Breast epithelium (tissue), 4 donors: ENCODE results near the gene WIPF2. TPM values are rescaled to one million over a fixed set of nuclear protein-coding genes. Genes with fewer than 3 reads are reported as not detected.

ENCODE experiments used
- DNase-seq, 2 donors: peaks; one replicate each; pipeline ENCODE4 v3.0.0-alpha.2; 2019; ENCODE audit warnings: low spot score in 2 of 2
- H3K27ac ChIP-seq, 2 donors: fragments of 200-600 bp; sonication (generic) in 1 of 2; one replicate each; pipeline ENCODE4 v1.5.1; 2016 to 2019; ENCODE audit warnings: mild to moderate bottlenecking in 1 of 2
- H3K27me3 ChIP-seq, 2 donors: fragments of 200-600 bp; sonication (generic) in 1 of 2; one replicate each; pipeline versions ENCODE4 v1.5.1 to v1.6.0; 2017 to 2019; ENCODE audit warnings: control low read depth in 1 of 2, mild to moderate bottlenecking in 1 of 2
- H3K36me3 ChIP-seq: fragments of 200-600 bp; one replicate; pipeline ENCODE4 v1.5.1; 2019
- H3K4me1 ChIP-seq, 2 donors: fragments of 200-600 bp; sonication (generic); one replicate each; pipeline ENCODE4 v1.5.1; 2016 to 2019; ENCODE audit warnings: control low read depth in 1 of 2
- H3K4me3 ChIP-seq, 3 donors: fragments of 200-600 bp; sonication (generic); 1 replicate in 2 of 3; 2 replicates in 1 of 3; pipeline ENCODE4 v1.5.1; 2016 to 2019; ENCODE audit warnings: mild to moderate bottlenecking in 3 of 3, moderate library complexity in 2 of 3
- H3K9me3 ChIP-seq, 2 donors: fragments of 200-600 bp; sonication (generic) in 1 of 2; one replicate each; pipeline ENCODE4 v1.5.1; 2016 to 2019; ENCODE audit warnings: control low read depth in 1 of 2
- POLR2A ChIP-seq: fragments of 450-650 bp; IDR thresholded peaks from one replicate; pipeline ENCODE4 v1.6.1; 2016; ENCODE audit warnings: antibody characterized with exemption, mild to moderate bottlenecking, moderate library complexity
- POLR2AphosphoS5 ChIP-seq, 3 donors: sonication (generic); formaldehyde crosslinking; IDR thresholded peaks; one replicate each; pipeline ENCODE4 v1.6.1; 2017; ENCODE audit warnings: antibody characterized with exemption in 3 of 3
- intact Hi-C: fragments of 100-400 bp; cut with DNase I; formaldehyde crosslinking; loops from one replicate; pipeline ENCODE4 v1.15.1; 2023; ENCODE audit warnings: low total_unique reads
- total RNA-seq, 3 donors: library from RNA; depleted of rRNA; stranded (reverse); fragments of >200 nt; gene quantifications; one replicate each; pipeline ENCODE4 v1.1.0, GENCODE V29; 2016
- TF ChIP-seq, protein P1 (sequence below), 3 donors: fragments of 450-650 bp; IDR thresholded peaks; one replicate each; pipeline ENCODE4 v1.5.1; 2016 to 2017; ENCODE audit warnings: antibody characterized with exemption in 3 of 3, mild to moderate bottlenecking in 3 of 3, moderate library complexity in 3 of 3

The WIPF2 gene
- total RNA-seq, 3 donors from 2014 or later, result 8.2 to 12.9 (median 10.8) TPM

DNA sequence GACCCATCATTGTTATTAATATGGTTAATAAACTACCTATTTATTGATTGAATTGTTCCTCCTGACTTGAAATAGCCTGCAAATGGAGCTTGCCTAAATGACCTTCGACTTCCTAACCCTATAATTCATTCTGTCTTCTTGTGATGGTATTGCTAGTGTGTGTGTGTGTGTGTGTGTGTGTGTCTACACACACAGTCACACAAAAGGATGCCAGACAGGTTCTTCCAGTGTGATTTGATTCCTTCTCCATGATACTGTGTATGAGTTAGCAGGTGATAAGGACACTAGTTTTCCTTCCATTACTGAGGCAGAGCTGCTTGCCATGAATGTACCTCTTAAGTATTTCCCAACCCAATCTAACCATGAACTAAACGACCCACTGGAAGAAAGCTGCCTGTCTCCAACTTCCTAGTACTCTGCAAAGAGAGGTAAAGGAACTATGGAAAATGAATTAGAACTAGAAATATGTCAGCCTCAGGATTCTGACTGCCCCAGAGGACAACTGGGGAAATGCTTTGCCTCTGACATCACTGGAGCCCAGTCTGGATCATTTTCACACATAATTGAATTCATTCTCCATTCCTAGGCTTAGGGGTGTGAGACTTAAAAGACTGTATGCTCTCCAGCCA lies 65.1 kb downstream of the WIPF2 start:
- Histone ChIP-seq H3K27ac (peak overlapping the region; percentile 55 to 77), H3K36me3 (no peaks in the 10 kb centered on the region), H3K9me3 (no peaks in the 10 kb centered on the region), H3K27me3 (no peaks in the 10 kb centered on the region), H3K4me1 (peaks cover 0 to 9% of the 10 kb centered on the region in 2 donors), H3K4me3 (no peak overlapping the region)
- intact Hi-C loops, result no loop called here
- TF ChIP-seq, protein P1, sequence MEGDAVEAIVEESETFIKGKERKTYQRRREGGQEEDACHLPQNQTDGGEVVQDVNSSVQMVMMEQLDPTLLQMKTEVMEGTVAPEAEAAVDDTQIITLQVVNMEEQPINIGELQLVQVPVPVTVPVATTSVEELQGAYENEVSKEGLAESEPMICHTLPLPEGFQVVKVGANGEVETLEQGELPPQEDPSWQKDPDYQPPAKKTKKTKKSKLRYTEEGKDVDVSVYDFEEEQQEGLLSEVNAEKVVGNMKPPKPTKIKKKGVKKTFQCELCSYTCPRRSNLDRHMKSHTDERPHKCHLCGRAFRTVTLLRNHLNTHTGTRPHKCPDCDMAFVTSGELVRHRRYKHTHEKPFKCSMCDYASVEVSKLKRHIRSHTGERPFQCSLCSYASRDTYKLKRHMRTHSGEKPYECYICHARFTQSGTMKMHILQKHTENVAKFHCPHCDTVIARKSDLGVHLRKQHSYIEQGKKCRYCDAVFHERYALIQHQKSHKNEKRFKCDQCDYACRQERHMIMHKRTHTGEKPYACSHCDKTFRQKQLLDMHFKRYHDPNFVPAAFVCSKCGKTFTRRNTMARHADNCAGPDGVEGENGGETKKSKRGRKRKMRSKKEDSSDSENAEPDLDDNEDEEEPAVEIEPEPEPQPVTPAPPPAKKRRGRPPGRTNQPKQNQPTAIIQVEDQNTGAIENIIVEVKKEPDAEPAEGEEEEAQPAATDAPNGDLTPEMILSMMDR (IDR thresholded peaks at IDR 0.05), result no peak
- TF ChIP-seq POLR2AphosphoS5 (IDR thresholded peaks at IDR 0.05) (no peak), POLR2A (no peak)
- DNase-seq, result no peak

DNA sequence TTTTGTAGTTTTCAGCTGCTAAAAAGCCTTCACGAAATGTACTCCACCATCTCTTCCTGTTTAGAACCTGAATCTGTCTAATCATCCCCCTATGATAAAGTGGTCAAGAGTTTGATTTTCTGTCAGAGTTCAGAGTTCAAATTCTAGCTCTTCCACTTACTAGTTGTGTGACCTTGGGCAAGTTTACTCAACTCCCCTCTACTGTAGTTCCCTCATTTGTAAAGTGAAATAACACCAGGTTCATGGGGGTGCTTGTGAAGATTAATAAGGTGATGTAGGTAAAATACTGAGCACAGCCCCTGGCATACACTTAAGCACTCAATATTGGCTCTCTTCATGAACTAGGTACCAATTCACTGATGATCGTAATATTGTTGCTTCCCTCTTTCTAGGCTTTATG lies 67.4 kb downstream of the WIPF2 start:
- no peaks in the 10 kb centered on the region for H3K27me3 ChIP-seq
- no peaks in the 10 kb centered on the region for H3K36me3 ChIP-seq
- H3K4me3 ChIP-seq, result no peak overlapping the region
- intact Hi-C loops, result no loop called here
- H3K27ac ChIP-seq, result no peak overlapping the region
- H3K9me3 ChIP-seq, result no peaks in the 10 kb centered on the region
- peaks cover 0 to 9% of the 10 kb centered on the region in 2 donors for H3K4me1 ChIP-seq
- no peak for DNase-seq
- no peak for TF ChIP-seq POLR2A
- TF ChIP-seq, protein P1 (IDR thresholded peaks at IDR 0.05), result no peak
- TF ChIP-seq POLR2AphosphoS5 (IDR thresholded peaks at IDR 0.05), result no peak

- intact Hi-C loops, result no loop called here
- H3K4me1 ChIP-seq, result peaks cover 0 to 9% of the 10 kb centered on the region in 2 donors
- no peak for TF ChIP-seq POLR2A
- H3K36me3 ChIP-seq, result no peaks in the 10 kb centered on the region
- H3K27ac ChIP-seq, result peak overlapping the region in 1 of 2 donors; percentile 48
- no peak for DNase-seq
- H3K27me3 ChIP-seq, result no peaks in the 10 kb centered on the region
- peak overlapping the region in 2 of 3 donors; percentile 30 to 53 for H3K4me3 ChIP-seq
- no peaks in the 10 kb centered on the region for H3K9me3 ChIP-seq
Observed at GRCh38 chr17:40287159-40287493, 68.0 kb downstream of the WIPF2 start.

DNA sequence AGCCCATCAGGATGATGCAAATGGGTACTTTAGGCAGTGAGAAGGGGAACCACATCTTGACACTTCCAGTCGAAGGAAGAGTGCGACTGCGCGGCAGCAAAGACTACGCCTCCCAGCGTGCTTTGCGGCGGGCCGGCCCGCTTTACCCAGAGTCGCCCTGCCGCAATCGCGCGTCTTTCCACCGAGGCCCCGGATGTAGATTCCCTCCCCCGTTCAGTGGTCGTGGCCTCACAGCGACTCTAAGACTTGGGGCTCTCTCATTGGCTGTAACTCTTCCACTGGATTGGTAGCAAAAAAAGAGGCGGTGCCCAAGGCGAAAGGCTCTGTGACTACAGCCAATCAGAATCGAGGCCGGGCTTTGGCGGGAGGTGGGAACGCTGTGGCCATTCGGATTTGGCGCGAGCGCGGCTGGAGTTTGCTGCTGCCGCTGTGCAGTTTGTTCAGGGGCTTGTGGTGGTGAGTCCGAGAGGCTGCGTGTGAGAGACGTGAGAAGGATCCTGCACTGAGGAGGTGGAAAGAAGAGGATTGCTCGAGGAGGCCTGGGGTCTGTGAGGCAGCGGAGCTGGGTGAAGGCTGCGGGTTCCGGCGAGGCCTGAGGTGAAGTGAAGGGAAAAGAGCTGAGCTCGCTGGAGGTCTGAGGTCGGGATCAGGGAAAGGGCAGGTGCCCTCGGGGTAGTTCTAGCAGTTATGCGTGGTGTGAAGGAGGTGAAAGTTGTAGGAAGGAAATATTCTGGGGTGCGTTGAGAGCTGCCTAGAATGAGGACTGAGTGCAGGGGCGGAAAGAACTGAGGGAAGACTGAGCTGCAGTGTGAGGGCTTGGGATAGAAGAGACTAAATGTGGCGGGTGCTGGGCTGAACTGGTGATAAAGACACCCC lies 68.6 kb downstream of the WIPF2 start, which contains the start of gene CDC6:
Gene CDC6, plus strand, starts transcription at position 386 of the 876 bp plus-strand sequence. CDS start 1,542 bp downstream, outside the sequence.
- Histone ChIP-seq H3K27ac (peak within 1 kb of the TSS in 1 of 2 donors; percentile 48), H3K4me1 (peaks cover 0 to 9% of the 10 kb centered on the region in 2 donors)
- intact Hi-C loops, result no loop called here

DNA sequence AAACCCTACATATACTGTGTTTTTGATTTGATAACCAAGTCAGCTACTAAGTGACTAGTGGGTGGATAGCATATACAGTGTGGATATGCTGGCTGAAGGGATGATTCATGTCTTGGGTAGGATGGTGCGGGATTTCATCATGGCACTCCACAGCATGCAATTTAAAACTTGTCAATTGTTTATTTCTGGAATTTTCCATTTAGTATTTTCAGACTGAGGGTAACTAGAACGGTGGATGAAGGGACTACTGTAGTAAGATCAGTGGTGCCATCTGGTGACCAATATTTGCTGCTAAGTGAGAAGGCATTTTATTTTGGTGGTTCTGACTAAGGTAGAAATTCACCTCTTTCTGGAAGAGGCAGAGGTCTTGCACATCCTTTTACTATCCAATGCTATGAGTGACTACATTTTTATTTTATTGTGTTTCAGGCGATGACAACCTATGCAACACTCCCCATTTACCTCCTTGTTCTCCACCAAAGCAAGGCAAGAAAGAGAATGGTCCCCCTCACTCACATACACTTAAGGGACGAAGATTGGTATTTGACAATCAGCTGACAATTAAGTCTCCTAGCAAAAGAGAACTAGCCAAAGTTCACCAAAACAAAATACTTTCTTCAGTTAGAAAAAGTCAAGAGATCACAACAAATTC lies 71.7 kb downstream of the WIPF2 start:
- H3K36me3 ChIP-seq, result no peaks in the 10 kb centered on the region
- H3K4me1 ChIP-seq, result peaks cover 0 to 4% of the 10 kb centered on the region in 2 donors
- no peak overlapping the region for H3K4me3 ChIP-seq
- H3K27me3 ChIP-seq, result no peaks in the 10 kb centered on the region
- DNase-seq, result no peak
- no peaks in the 10 kb centered on the region for H3K9me3 ChIP-seq
- TF ChIP-seq, protein P1 (IDR thresholded peaks at IDR 0.05), result peak in 2 of 3 donors; percentile 51
- TF ChIP-seq POLR2A, result no peak
- intact Hi-C loops, result no loop called here
- H3K27ac ChIP-seq, result no peak overlapping the region

More for the DNA sequence above, 68.6 kb downstream of the WIPF2 start, which contains the start of gene CDC6:
- no peaks in the 10 kb centered on the region for H3K36me3 ChIP-seq
- peak within 1 kb of the TSS; percentile 43 to 62 (median 53) for H3K4me3 ChIP-seq
- DNase-seq, result peak; percentile 98 to 99
- TF ChIP-seq, protein P1 (IDR thresholded peaks at IDR 0.05), result no peak
- TF ChIP-seq POLR2AphosphoS5 (IDR thresholded peaks at IDR 0.05), result peak; percentile 43 to 60 (median 50)
- no peaks in the 10 kb centered on the region for H3K27me3 ChIP-seq
- no peaks in the 10 kb centered on the region for H3K9me3 ChIP-seq
